Neural crest cell (in vitro differentiated cells): ENCODE results near the gene ZFPL1. TPM values are rescaled to one million over a fixed set of nuclear protein-coding genes. Genes with fewer than 3 reads are reported as not detected.
A peak's percentile ranks its signal among the peaks of the same experiment; 100 is the strongest.

ENCODE experiments used
- DNase-seq: peaks from one replicate; pipeline ENCODE4 v3.0.0; 2021; ENCODE audit warnings: low read depth, mixed read lengths, low spot score
- H3K27ac Mint-ChIP-seq: one replicate; pipeline ENCODE4 v1.8.0; 2021; ENCODE audit warnings: mild to moderate bottlenecking, mixed read lengths; ENCODE audit not compliant: unreplicated experiment
- H3K27me3 Mint-ChIP-seq: 2 replicates; pipeline ENCODE4 v1.8.0; 2021; ENCODE audit warnings: low read depth, mild to moderate bottlenecking, mixed read lengths
- H3K36me3 Mint-ChIP-seq: 2 replicates; pipeline ENCODE4 v1.8.0; 2021; ENCODE audit warnings: low read depth, mild to moderate bottlenecking, mixed read lengths
- H3K4me1 Mint-ChIP-seq: 2 replicates; pipeline ENCODE4 v1.8.0; 2021; ENCODE audit warnings: mixed read lengths
- H3K4me3 Mint-ChIP-seq: one replicate; pipeline ENCODE4 v1.8.0; 2021; ENCODE audit warnings: mild to moderate bottlenecking, mixed read lengths
- H3K9me3 Mint-ChIP-seq: 2 replicates; pipeline ENCODE4 v1.8.0; 2021; ENCODE audit warnings: mixed read lengths
- total RNA-seq: library from RNA; stranded (reverse); gene quantifications from 2 replicates; pipeline ENCODE4 v1.2.1, GENCODE V29; 2021
- TF ChIP-seq, protein P1 (sequence below): fragments of 200-600 bp; sonication (generic); conservative IDR thresholded peaks from 2 replicates; pipeline ENCODE4 v1.5.0; 2021; ENCODE audit warnings: antibody characterized with exemption, mild to moderate bottlenecking

The ZFPL1 gene
- total RNA-seq, 1 donor from 2014 or later = 35.7 TPM

DNA sequence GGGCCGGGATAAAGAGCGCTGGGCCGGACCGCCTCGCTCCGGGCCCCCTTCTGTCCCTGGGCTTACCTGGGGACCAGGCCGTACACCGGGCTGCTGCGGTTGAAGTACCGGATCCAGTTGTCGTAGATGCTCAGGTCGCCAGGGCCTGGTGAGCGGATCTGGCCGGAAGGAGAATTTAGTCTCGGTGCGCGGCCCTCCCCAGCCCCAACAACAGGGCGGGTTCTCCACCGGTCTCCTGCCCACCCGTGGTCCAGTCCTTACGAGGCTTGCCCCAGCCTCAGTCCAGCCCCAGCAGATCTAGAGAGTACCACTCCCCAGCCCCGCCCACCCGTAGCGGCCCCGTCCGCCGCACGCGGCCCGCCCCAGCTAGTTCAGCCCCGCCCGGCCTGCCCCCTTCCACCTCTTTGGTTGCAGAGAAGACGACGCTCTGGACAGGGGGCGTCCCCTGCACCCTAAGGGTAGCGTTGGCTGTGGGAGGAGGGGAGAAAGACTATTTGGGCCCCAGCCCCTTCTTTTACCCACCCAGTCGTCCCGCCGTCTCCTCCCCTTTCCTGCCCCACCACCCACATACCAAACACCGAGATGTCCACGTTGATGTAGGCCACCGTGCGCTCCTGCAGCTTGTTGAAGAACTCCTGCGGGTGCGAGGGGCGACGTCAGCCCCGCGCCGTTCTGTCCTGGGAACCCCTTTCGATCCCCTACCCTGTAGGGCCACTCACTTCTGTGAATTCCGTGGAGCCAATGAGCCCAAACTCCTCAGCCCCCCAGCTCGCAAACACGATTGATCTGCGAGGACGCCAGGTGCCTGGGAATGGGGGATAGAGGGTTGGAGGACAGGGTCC lies 36.2 kb upstream of the ZFPL1 start:
- DNase-seq = no peak
- Mint-ChIP-seq H3K4me1 (no peaks in the 10 kb centered on the region), H3K4me3 (no peak overlapping the region), H3K27ac (peak overlapping the region; percentile 35), H3K9me3 (no peaks in the 10 kb centered on the region), H3K27me3 (no peaks in the 10 kb centered on the region), H3K36me3 (peaks cover 3% of the 10 kb centered on the region)
- TF ChIP-seq, protein P1, sequence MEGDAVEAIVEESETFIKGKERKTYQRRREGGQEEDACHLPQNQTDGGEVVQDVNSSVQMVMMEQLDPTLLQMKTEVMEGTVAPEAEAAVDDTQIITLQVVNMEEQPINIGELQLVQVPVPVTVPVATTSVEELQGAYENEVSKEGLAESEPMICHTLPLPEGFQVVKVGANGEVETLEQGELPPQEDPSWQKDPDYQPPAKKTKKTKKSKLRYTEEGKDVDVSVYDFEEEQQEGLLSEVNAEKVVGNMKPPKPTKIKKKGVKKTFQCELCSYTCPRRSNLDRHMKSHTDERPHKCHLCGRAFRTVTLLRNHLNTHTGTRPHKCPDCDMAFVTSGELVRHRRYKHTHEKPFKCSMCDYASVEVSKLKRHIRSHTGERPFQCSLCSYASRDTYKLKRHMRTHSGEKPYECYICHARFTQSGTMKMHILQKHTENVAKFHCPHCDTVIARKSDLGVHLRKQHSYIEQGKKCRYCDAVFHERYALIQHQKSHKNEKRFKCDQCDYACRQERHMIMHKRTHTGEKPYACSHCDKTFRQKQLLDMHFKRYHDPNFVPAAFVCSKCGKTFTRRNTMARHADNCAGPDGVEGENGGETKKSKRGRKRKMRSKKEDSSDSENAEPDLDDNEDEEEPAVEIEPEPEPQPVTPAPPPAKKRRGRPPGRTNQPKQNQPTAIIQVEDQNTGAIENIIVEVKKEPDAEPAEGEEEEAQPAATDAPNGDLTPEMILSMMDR = no peak

DNA sequence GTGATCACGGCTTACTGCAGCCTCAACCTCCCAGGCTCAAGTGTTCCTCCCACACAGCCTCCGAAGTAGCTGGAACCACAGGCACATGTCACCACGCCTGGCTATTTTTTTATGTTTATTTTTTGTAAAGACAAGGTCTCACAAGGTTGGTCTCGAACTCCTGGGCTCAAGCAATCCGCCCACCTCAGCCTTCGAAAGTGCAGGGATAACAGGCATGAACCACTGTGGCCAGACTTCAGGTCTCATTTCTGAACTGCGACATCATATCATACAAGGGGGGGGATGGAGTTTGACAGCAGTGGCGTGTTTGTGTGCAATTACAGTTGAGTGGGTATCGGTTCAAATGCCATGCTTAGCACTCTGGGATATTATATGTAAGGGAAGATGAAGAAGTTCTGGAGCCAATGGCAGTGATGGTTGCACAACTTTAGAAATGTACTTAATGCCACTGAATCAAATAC lies 32.6 kb upstream of the ZFPL1 start:
- DNase-seq = no peak
- Mint-ChIP-seq H3K27me3 (peaks cover 3% of the 10 kb centered on the region), H3K4me3 (no peak overlapping the region), H3K27ac (no peak overlapping the region), H3K9me3 (no peaks in the 10 kb centered on the region), H3K36me3 (no peaks in the 10 kb centered on the region), H3K4me1 (no peaks in the 10 kb centered on the region)
- TF ChIP-seq, protein P1 = no peak

DNA sequence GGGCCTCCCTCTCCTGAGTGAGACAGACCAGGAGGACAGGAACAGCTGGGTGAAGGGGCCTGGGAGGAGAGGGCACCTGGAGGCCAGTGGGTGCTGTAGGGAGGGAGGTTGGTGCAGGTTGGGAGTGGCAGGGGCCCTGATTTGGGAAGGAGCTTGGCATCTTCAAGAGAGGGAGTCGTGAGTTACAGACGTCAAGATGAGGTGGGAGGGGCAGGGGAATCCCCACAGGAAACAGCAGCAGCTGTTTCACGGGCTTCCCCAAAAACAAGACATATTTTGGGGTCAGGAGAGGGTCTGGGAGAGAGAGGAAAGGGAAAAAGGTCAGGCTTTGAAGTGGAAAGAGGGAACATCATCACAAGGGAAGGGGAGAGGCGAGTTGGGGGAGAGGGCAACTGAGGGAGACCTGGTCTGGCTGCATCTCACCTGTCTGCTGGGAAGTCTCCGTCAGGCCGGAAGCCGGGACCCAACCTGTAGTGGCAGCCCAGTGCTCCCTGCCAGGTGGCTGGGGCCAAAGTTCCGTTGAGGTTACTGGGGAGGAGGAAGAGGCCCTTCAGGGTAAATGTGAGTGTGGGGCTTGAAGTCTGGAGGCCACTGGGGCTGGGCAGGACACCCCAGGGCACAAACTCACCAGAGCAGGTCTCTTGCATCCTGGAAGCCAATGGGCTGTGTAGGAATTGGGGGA lies 30.1 kb upstream of the ZFPL1 start:
- Mint-ChIP-seq H3K27ac (no peak overlapping the region), H3K36me3 (no peaks in the 10 kb centered on the region), H3K27me3 (peaks cover 3% of the 10 kb centered on the region), H3K4me1 (no peaks in the 10 kb centered on the region), H3K9me3 (no peaks in the 10 kb centered on the region), H3K4me3 (no peak overlapping the region)
- DNase-seq = no peak
- TF ChIP-seq, protein P1 = no peak

DNA sequence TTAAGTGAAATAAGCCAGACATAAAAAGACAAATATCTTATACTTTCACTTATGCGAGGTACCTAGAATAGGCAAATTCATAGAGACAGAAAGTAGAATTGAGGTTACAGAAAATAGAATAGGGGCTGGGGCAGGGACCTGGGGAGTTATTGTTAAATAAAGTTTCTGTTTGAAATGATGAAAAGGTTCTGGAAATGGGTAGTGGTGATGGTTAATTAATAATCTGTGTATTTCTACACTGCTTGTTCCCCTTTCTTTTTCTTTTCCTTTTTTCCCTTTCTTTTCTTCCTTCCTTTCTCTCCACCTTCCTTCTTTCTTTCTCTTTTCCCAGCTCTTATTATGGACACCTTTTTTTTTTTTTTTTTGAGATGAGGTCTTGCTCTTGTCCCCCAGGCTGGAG lies 28.5 kb upstream of the ZFPL1 start:
- TF ChIP-seq, protein P1 = no peak
- Mint-ChIP-seq H3K4me3 (no peak overlapping the region), H3K9me3 (no peaks in the 10 kb centered on the region), H3K36me3 (no peaks in the 10 kb centered on the region), H3K27ac (no peak overlapping the region), H3K27me3 (peaks cover 7% of the 10 kb centered on the region), H3K4me1 (no peaks in the 10 kb centered on the region)
- no peak for DNase-seq

DNA sequence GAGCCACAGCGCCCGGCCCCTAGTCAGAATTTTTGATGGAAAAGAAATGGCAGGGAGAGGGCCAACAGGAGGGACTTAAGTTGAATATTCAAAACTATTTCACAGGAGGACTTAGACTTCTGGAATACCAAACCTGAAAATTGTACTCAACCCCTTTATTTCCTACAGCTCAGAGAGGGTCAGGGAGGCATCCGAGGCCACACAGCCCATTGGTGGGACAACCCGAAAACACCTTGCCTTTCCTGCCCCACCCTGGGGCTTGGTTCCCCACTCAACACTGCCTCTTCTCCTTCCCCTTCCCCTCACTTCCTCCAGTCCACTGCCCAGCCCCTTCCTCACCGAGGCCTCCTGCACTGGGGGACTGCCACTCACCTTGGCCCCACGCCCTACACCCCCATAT lies 27.0 kb upstream of the ZFPL1 start:
- no peak overlapping the region for H3K27ac Mint-ChIP-seq
- no peak overlapping the region for H3K4me3 Mint-ChIP-seq
- peaks cover 12% of the 10 kb centered on the region for H3K27me3 Mint-ChIP-seq
- no peaks in the 10 kb centered on the region for H3K9me3 Mint-ChIP-seq
- DNase-seq = no peak
- TF ChIP-seq, protein P1 = no peak
- H3K4me1 Mint-ChIP-seq = no peaks in the 10 kb centered on the region
- H3K36me3 Mint-ChIP-seq = no peaks in the 10 kb centered on the region
